Measurements from ENCODE around the gene ASB18. TPM values are rescaled to one million over a fixed set of nuclear protein-coding genes. Genes with fewer than 3 reads are reported as not detected.

The ASB18 gene
- polyA plus RNA-seq, 4 donors = 0.06 to 0.36 (median 0.09) TPM; not detected in 1

DNA sequence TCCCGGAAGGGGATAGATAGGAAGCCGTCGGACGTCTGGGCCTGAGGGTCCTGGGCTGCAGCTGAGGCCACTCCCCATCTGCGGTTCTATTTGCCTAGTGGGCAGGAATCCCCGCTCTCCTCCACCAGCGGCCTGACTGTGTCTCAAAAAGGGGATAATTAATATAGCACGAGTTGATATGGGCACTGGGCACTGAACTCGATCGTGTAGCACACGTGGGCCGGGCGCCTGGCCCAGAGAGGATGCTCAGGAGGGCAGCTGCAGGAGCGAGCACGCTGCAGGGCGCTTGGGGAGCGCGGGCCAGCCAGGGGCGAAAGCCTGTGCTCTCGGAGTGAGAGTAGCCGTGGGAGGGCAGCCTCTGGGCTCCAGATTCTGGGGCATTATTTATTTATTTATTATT lies 87.3 kb downstream of the ASB18 start:
- DNase-seq (ENCODE audit: low read depth in 4 of 4, low spot score in 2 of 4) = no peak

DNA sequence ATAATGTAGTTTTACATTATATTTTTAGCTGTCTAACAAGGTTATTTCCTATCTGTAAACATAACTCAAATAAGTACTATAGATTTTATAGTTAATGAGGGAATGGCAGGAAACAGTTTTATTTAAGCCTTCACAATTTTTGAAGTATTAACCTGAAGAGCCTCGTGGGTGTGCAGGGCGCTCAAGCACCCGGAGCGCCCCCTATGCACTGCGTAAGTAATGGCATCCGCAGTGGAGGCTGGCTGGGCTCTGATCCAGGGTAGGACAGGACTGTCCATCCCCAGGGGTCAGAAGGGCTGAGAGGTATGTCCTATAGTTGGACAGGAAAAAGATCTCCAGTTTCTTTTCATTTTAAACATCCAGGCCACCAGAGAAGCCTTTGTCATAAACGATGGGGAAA lies 87.8 kb downstream of the ASB18 start:
- no peak for DNase-seq (ENCODE audit: low read depth in 4 of 4, low spot score in 2 of 4)

DNA sequence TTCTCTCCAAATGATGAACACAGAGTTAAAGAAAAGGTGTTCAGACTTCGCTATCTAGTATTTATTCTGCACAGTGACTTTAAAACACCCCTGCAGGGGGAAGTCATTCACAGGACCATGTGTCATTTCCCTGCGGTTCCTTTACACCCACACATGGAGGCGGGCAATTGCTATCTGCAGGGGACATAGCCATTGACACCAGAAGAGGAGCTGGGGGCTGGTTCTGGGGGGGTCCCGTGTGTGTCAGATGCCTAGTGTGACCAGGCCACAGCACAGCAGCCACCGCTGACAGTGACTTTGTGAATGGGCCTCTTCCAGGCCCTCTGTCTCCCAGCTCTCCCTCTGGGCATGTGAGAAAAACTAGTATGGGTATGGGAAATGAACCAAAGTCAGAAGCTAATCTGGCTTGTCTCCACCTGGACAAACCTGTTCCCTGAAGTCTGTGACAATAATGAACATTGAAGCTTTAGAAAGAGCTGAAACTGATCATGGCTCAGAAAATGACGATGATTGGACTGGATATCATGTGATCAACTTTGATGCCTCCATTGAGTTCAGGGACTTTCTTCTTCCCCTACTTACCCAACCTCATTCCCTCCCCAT lies 88.6 kb downstream of the ASB18 start:
- DNase-seq (ENCODE audit: low read depth in 4 of 4, low spot score in 2 of 4) = no peak

DNA sequence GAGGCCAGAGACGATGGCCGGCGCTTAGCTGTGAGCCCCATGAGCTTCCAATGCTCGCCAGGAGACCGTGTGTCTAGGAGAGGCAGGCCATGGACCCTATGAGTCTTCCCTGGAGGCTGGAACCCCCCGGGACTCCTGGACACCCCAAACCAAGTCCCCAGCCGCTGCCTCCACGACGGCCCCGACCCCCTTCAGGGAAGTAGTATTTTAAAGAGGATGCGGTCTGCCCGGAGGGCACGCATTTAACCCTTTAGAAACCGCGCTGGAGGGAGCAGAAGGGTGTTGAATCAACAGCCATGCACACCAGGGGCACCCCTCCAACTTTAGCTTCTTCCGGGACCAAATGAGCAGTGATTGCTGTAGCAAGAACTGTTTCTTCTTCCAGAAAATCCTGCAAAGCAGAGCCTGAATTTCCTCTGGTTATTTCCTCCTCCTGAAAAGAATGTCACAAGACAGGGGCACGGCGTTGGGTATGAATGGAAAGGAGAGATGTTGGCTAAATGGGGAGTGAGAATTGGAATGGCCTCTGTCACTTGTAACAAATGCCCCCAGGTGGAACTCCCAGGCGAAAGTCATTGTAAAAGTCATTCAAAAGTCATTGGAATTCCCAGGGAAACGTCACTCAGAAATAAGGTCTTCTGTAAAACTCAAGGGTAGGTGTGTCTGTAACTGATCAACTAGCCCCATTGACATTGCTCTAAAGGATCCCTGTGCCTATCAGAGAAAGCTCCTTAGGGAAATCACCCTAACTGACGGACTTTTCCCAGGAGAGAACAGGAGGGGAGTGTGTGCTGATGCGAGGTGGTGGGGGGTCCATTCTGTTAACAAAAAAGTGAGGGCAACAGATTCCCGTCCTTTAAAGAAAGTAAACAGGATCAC lies 90.2 kb downstream of the ASB18 start:
- DNase-seq (ENCODE audit: low read depth in 4 of 4, low spot score in 2 of 4) = no peak

DNA sequence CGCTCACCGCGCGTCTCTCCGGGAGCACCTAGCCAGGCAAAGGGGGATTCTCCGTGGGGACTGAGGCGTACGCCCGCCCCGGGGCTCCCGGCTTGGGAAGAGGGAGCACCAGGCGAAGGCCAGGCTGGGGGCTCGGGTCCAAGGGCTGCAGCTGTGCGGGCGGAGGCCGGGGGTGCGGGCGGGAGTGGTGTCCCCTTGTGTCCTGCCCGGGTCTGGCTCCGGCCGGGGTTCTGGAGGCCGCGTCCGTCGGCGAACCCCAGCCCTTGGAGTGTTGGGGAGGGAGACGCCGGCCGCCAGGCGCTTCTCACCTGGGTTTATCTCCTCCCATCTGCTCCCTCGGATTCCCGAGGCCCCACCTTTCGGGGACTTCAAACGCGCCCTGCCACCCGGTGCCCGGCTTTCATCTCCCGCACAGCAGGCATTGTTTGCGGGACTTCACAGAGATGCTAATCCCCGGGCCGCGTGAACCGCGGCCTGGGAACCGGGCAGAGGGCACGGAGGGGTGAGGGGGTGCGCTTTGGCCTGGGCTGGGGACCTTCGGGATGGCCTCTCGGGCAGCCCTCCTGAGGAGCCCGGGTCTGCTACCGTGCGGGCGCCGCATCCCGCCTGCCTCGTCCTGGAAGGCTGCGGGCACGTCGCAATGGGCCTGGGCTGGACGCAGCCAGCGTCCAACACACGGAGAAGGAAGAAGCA lies 91.0 kb downstream of the ASB18 start:
- DNase-seq (ENCODE audit: low read depth in 4 of 4, low spot score in 2 of 4) = no peak

DNA sequence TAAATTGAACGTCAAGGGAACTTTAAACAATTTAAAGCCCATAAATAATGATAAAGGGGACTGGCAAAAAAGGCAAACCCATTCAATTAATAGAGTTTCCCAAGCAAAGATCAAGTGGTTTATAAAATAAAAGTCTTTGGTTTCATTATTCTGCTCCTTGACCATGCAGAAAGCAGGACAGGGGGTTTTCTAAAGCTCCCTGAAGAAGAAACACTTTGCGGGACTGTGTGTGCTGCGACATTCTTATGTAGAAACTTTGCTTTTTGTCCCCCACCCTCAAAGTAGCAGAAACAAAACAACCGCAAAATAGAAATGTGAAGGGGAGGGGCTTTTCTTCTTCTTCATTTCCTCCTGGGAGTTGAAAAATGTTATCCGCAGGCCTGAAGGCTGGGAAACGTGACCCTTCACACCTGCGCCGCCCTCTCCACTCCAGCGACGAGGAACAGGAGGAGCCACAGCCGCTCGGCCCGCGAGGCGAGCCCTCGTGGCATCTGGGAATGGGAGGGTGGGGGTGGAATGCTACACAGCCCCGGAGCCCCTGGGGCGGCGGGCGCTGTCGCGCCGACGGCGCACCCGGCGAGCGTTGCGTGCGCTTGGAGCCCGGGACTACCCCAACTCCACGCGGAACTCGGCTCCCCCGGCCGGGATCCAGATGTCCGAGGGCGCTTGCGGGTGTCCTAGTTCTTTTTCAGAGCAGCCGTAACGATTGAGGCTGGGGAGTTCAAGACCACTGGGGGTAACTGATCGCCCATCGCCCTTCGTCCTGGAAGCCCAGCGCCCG lies 91.8 kb downstream of the ASB18 start:
- no peak for DNase-seq (ENCODE audit: low read depth in 4 of 4, low spot score in 2 of 4)

DNA sequence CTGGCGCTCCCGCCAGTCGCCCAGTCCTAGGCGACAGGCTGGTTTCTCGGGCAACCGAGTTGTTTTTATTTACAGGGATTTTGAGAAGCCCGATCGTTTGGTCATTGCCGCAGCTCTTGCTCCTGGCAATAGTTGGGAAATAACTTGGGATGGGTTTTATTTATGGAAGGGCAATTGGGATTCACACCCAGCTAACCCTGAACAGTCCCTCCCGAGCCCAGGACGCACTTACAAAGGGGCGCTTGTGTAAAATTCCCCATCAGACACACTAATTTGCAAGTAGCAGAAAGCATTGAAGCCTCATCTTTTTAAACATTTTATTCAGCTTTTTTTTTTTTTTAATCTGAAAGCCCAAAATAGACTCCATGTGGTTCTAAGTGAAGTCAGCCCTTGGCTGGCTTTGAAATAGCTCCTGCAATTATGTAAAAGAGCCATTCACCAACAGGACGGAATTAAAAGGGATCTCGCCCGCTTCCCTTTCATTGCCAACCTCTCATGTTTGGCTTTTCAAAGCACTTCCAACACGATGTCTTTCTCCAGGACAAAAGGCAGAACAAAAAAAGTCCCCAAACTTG lies 92.4 kb downstream of the ASB18 start:
- DNase-seq (ENCODE audit: low read depth in 4 of 4, low spot score in 2 of 4) = no peak

DNA sequence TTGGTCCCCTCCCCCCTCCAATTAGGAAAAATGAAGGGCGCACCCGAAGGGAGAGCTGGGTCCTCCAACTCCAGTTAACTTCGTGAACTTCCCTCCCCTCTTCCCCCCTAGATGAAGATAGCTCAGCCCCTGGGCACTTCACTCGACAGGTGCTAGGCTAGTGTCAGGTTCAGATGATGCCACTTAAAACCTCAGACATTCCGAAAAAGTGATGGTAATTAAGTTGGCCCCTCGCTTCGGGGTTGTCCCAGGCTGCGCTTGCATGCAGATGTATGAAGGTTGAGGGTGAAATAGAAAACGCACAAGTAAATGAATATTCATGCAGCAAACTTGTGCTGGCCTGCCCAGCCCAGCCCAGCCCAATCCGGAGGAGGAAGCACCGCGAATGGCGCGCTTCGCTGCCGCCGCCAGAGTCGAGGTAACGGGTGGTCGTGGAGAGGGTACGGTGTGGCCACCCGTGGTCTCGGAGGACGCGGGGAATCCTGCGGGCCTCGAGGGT lies 93.0 kb downstream of the ASB18 start:
- DNase-seq (ENCODE audit: low read depth in 4 of 4, low spot score in 2 of 4) = no peak

DNA sequence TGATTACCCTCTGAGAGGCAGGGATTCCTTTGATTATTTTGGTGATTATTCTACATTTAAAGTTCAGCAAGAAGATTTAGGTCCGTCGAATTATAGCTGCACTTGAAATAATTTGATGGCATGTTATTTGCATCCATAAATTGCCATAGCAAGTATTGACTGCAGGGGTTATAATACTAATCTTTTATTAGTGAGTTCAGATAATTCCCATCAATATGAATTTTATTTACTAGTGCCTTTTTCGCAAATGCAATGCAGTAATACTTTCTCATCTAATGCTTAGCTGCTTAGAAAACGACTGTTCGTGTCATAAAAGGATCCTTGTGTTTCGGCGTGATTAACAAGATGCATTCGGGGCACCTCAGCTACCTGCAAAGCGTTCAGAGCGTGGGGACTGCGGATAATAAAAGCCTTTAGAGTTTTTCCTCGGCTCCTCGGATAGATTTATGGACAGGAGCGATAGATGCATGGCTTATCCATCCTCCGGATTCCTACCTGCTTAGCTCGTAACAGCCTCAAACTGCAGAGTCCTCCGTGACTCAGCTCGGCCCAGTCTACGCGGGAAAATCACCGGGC lies 93.5 kb downstream of the ASB18 start:
- no peak for DNase-seq (ENCODE audit: low read depth in 4 of 4, low spot score in 2 of 4)

DNA sequence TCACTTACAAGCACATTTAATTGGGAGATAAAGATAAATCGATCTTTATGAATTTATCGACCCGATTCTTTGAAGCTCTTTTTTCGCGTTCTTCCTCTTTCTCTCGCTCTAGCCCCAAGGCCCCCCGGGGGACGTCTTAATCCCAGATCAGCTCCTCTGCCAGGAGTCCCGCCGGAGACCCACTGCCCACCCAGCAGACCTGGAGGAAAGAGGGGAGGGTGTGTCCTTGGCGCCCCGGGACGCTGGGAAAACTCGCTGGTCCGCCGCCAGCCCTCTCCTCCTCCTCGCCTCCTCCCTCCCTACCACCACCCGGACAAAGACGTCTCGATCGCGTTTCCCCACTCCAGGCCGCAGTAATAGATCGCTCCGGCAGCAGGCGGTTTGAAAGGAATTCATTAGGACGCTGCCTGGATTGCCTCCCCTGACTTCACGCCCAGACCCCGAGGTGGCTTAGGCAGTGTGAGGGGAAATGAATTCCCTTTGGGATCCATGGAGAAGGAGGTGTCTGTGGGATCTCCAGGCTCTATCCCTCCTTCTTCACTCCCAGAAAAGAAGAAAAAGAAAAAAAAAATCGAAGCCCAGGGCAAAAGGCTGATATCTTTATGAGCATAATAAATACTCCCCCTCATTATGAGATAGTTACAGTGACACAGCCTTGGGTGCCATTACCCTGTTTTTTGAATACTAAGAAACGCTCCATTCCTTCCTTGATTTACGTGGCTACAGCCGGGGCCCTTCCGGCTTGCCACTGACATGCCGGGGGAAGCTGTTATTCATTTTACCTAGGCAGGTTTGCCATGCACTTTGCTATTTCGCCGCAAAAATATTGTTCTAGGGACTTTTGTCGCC lies 94.2 kb downstream of the ASB18 start:
- DNase-seq (ENCODE audit: low read depth in 4 of 4, low spot score in 2 of 4) = no peak

DNA sequence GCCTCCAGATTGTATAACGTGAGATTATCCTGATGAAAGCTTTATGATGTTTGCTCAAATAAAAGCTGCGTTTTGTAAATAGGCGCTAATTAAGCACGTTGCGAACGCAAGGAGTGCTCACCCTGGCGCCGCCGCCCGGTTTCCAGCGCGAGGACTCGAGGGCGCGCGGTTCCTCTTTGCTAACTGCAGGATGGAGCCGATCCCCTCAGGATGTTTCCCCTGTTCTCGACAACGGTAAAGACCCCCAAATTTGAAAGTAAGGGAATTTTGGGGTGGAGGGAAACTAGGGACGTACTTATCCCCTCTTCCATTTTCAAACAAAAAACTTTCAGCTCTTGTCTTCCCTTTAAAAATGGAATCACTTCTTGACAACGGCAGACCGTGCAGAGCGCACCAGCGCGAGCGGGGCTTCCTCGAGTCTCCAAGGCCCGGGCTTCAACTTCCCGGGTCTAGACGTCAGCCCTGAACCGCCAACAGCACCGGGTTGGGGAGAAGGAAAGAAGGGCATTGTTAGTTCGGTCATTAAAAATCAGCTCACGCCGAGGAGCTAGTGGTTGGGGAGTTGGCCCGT lies 95.0 kb downstream of the ASB18 start:
- no peak for DNase-seq (ENCODE audit: low read depth in 4 of 4, low spot score in 2 of 4)

DNA sequence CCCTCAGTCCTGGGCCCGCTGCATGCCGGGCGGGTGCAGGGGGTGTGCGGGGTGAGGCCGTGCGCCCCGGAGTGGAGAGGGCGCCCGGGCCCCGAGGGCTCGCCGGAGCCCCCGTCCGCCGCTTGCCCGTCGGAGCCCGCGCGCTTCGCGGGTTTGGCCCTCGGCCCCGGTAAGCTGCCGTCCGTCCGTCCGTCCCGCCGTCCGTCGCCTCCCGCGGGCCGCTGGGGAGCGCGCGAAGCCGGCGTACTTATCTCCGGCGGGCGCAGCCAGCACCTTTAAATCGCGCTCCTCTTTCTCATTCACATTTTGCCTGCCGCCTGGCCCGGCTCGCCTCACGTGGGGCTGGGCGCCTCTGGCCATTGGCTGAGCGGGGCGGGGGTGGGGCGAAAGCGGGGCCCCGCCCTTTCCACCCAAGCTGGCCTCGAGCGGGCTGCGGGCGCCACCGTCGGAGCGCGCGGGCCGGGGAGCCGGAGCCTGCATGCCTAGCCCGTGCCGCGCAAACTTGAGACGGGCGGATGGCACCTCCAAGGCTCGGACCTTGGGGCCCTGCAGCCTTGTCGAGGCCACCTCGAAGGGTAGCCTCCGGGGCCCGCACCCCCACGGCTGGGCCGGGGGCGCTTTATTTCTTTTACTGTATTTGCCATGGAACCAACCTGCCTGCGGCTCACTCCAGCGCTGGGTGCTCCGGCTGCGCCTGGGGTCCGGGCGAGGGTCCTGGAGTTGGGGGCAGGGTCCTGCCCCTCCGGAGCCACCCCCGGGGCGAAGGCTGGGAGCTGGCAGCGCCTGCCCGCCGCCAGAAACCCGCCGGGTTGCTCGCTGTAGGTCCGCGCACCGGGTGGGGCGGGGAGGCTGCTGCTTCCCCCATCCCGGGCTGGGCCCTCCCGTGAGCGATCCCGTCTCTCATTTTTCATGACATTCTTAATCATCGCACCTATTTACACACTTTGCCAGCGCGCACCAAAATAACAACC lies 95.8 kb downstream of the ASB18 start, which contains the start of gene GBX2:
GBX2 (minus strand) TSS at position 277 of the 971 bp plus-strand sequence. CDS start 415 bp downstream, outside the sequence.
- DNase-seq (ENCODE audit: low read depth in 4 of 4, low spot score in 2 of 4) = no peak

DNA sequence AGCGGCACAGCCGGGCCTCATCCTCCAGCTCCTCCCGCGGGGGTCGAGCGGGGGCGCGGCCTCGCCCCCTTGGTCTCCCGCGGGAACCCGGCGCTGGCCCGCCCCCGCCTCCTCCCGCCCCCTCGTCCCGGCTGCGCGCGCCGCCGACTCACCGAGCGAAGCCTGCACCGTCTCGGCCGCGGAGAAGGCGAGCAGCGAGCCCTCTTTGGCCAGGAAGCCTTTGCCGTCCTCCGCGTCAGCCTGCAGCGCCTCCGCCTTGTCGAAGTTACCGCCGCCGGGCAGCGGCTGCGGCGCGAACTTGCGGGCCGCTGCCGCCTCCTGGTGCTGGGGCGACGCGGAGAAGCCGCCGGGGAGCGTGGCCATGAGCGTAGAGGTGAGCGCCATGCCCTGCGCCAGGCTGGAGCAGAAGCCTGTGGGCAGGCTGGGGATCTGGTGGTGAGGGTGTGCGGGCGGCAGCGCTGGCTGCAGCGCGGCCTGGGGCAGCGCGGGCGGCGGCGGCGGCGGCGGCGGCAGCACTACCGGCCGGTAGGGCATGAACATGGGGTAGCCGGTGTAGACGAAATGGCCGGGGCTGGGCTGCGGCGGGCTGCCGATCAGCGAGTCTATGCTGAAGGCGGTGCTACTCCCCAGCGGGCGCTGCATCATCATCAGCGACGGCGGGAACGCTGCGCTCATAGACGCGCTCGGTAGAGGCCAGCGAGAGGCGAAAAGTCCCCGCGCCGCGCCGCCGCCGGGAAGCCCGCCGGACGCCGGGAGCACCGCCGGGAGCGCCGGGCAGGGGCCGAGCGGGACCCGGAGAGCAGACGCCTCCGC lies 96.7 kb downstream of the ASB18 start:
- no peak for DNase-seq (ENCODE audit: low read depth in 4 of 4, low spot score in 2 of 4)

DNA sequence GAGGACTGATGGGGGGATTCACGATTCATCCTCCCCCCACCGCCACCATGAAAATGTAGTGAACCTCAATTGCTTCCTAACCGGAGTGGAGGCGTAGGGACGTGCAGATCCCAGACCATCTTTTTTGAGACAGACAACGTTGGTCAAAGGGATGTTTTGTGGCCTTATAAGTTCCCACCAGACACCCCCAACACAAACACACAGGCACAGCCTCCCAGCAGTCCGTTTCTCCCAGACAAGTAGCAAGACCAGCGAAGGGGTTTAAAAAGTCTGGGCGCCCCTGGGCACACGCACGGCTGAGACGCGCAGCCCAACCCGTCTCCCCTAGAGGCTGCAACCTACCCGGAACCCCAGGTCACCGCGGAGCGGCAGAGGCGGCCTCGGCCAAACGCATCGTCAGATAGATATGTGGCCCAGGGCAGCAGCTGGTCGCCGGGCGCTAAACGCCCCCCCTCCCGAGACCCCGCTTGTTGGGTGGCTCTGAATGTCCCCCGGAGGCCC lies 97.4 kb downstream of the ASB18 start:
- DNase-seq (ENCODE audit: low read depth in 4 of 4, low spot score in 2 of 4) = no peak

DNA sequence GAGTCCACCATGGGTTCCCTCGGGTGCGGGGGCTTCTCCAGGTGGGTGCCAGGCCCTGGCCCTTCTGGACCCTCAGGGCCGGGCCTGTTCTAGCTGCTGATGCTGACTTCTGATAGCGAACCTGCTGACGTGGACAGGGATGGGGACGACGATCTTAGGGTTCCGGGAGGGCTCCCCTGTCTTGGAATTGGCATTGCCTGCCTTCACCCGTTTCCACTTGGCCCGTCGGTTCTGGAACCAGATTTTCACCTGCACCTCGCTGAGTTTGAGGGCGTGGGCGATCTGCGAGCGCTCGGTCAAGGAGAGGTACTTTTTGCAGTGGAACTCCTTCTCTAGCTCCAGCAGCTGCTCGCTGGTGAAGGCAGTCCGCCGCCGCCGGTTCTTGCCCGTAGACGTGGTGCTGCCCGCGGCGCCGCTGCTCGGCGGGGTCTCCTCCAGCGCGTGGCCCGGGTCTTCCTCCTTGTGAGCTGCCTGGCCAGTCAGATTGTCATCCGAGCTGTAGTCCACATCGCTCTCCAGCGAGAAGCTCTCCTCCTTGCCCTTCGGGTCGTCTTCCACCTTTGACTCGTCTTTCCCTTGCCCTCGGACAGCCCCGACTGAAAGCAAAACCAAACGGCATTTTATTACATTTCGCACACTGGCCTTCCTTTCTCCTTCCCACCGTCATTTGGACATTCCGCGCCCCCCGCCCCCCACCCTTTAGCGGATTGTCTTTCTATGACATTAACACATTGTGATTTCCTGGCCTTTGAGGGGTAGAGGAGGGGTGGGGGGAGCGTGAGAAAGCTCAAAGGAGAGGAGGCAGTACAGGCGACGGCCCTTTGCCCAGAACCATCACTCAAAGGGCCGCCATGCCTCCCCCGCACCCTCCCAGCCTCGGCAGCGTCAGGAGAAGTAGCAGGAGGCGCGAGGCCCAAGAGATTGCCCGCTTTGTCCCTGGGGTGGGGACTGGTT lies 98.1 kb downstream of the ASB18 start:
- DNase-seq (ENCODE audit: low read depth in 4 of 4, low spot score in 2 of 4) = no peak

Measured in left renal cortex interstitium (tissue), 4 donors.